Measurements from ENCODE around the gene MTAP.

GRCh38 chr9:21890696-21891095 is 88.3 kb downstream of the MTAP start:
- no peak for TF ChIP-seq EZH2phosphoT487 (IDR thresholded peaks at IDR 0.05; ENCODE audit: insufficient read depth, low read depth)
- no peak for TF ChIP-seq EZH2 (IDR thresholded peaks at IDR 0.05; ENCODE audit: insufficient read depth, poor library complexity, severe bottlenecking)
